ENCODE data around the gene DCX. TPM values are rescaled to one million over a fixed set of nuclear protein-coding genes. Genes with fewer than 3 reads are reported as not detected.

Gene DCX
- total and polyA plus RNA-seq, 9 of the 15 experiments (the other 6 are each of a cell fraction or from before 2014, with no cell fraction given): not detected

GRCh38 chrX:111284631-111285293 lies 127.2 kb downstream of the DCX start:
- Histone ChIP-seq H3K4me1 (replicated peaks in 1 of 2; ENCODE audit: control insufficient read depth in 2 of 2, insufficient read depth in 2 of 2, low read length in 2 of 2) (no peaks in the 10 kb centered on the region), H3K36me3 (ENCODE audit: control insufficient read depth, insufficient read depth, low read length) (no peaks in the 10 kb centered on the region), H3K9ac (ENCODE audit: insufficient read depth in 1 of 2, low read depth in 2 of 2, low read length in 2 of 2) (no peak overlapping the region), H3K27ac (ENCODE audit: extremely low read depth, low read depth, low read length) (no peak overlapping the region), H3K4me2 (ENCODE audit: insufficient read depth, low read length) (no peak overlapping the region), H3K9me3 (replicated peaks; ENCODE audit: control insufficient read depth, insufficient read depth, low read depth, low read length) (no peaks in the 10 kb centered on the region), H3K79me2 (ENCODE audit: control insufficient read depth, insufficient read depth, low read length) (no peaks in the 10 kb centered on the region), H3K4me3 (no peak overlapping the region), H4K20me1 (replicated peaks; ENCODE audit: control insufficient read depth, insufficient read depth, low read length) (no peaks in the 10 kb centered on the region), H3K9me1 (ENCODE audit: control insufficient read depth, insufficient read depth, low read length) (no peaks in the 10 kb centered on the region), H2AFZ (ENCODE audit: low read depth, low read length) (no peak overlapping the region), H3K27me3 (ENCODE audit: control insufficient read depth in 2 of 2, insufficient read depth in 2 of 2, low read length in 2 of 2) (no peaks in the 10 kb centered on the region)
- BruUV-seq (replicated peaks): no TSS peak
- DNase-seq (ENCODE audit: extremely low read depth in 1 of 4, low spot score in 3 of 4) (no peak), FAIRE-seq (no peak), ATAC-seq (no peak)
- POLR2A ChIA-PET: interaction anchor here (0.7 kb wide), 1 partner anchor 13 kb away, joined by 3 read pairs; no protein-coding TSS in a partner anchor
- 2% methylated on average over 8 of the region's 8 CpGs for WGBS (ENCODE audit: insufficient coverage, low coverage, missing lambda C conversion rate)
- in situ Hi-C loops (cut with MboI): no loop called here
- CTCF ChIA-PET (ENCODE audit: low intra/inter-chr PET ratio): no interaction called here
- intact Hi-C loops (cut with micrococcal nuclease): no loop called here
- no peak for TF ChIP-seq TAF1 (IDR thresholded peaks at IDR 0.05; ENCODE audit: control insufficient read depth, extremely low read depth, insufficient read depth, low read length, severe bottlenecking)
- no peak for TF ChIP-seq DMBX1 (CRISPR knock-in tag; IDR thresholded peaks at IDR 0.05; ENCODE audit: borderline replicate concordance)
- TF ChIP-seq, protein P1, sequence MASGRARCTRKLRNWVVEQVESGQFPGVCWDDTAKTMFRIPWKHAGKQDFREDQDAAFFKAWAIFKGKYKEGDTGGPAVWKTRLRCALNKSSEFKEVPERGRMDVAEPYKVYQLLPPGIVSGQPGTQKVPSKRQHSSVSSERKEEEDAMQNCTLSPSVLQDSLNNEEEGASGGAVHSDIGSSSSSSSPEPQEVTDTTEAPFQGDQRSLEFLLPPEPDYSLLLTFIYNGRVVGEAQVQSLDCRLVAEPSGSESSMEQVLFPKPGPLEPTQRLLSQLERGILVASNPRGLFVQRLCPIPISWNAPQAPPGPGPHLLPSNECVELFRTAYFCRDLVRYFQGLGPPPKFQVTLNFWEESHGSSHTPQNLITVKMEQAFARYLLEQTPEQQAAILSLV (tag; IDR thresholded peaks at IDR 0.05): no peak
- TF ChIP-seq USF2 (CRISPR knock-in tag; IDR thresholded peaks at IDR 0.05): no peak
- TF ChIP-seq, protein P2, sequence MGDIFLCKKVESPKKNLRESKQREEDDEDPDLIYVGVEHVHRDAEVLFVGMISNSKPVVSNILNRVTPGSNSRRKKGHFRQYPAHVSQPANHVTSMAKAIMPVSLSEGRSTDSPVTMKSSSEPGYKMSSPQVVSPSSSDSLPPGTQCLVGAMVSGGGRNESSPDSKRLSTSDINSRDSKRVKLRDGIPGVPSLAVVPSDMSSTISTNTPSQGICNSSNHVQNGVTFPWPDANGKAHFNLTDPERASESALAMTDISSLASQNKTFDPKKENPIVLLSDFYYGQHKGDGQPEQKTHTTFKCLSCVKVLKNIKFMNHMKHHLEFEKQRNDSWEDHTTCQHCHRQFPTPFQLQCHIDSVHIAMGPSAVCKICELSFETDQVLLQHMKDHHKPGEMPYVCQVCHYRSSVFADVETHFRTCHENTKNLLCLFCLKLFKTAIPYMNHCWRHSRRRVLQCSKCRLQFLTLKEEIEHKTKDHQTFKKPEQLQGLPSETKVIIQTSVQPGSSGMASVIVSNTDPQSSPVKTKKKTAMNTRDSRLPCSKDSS (IDR thresholded peaks at IDR 0.05; ENCODE audit: low read depth, partially characterized antibody): no peak
- TF ChIP-seq STAT5B (CRISPR knock-in tag; IDR thresholded peaks at IDR 0.05): no peak
- no peak for TF ChIP-seq TAF15 (IDR thresholded peaks at IDR 0.05; ENCODE audit: low read depth, low read length)
- no peak for TF ChIP-seq ADNP (tag; IDR thresholded peaks at IDR 0.05)
- TF ChIP-seq, protein P3, sequence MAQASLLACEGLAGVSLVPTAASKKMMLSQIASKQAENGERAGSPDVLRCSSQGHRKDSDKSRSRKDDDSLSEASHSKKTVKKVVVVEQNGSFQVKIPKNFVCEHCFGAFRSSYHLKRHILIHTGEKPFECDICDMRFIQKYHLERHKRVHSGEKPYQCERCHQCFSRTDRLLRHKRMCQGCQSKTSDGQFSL (CRISPR knock-in tag; IDR thresholded peaks at IDR 0.05): no peak
- TF ChIP-seq, protein P3 (tag; IDR thresholded peaks at IDR 0.05): no peak

Data from K562 (cell line).